ENCODE measurements around the gene PANK1. TPM values are rescaled to one million over a fixed set of nuclear protein-coding genes. Genes with fewer than 3 reads are reported as not detected.

The PANK1 gene
- total RNA-seq, 2 experiments from 2014 or later: 12.1 to 16.1 TPM

DNA sequence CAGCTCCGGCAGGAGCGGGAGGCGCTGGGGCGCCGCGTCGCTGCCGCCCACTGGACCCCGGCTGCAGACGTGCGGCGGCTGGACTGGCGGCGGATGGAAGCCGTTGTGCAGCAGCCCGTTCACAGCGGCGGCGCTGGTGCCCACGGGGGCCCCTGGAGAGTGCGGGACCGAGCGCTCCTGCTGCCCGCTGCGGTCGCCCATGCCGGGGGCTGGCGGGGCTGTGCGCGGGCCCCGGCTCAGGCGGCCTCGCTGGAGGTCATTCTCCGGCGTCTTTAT lies 413 bp downstream of the PANK1 start:
- BruUV-seq (replicated peaks): no TSS peak
- Histone ChIP-seq H3K36me3 (ENCODE audit: insufficient read depth, low read length) (peaks cover 4% of the 10 kb centered on the region; the same call in 1 of the 2 replicates), H3K4me1 (ENCODE audit: insufficient read depth, low read length, poor library complexity, severe bottlenecking) (peaks cover 32% of the 10 kb centered on the region), H3K4me2 (ENCODE audit: low read length) (peak overlapping the region; percentile 87), H3K9me3 (ENCODE audit: low read length) (no peaks in the 10 kb centered on the region), H3K9me2 (ENCODE audit: insufficient read depth, low read length) (no peaks in the 10 kb centered on the region), H4K20me1 (ENCODE audit: insufficient read depth, low read length) (peaks cover 8% of the 10 kb centered on the region; the same call in 1 of the 2 replicates), H2AFZ (ENCODE audit: low read length) (peak overlapping the region; percentile 91), H3K27ac (ENCODE audit: low read depth, low read length, poor library complexity, severe bottlenecking) (peak overlapping the region; percentile 71), H3K79me2 (ENCODE audit: insufficient read depth, low read depth, low read length) (peaks cover 37% of the 10 kb centered on the region), H3K4me3 (ENCODE audit: low read depth, low read length, poor library complexity, severe bottlenecking) (peak overlapping the region; percentile 78)
- intact Hi-C loops (cut with micrococcal nuclease; ENCODE audit: unreplicated experiment): loop anchor here (1.0 to 10.0 kb wide), 3 partner anchors 57 to 400 kb away; partner anchors contain the start of genes KIF20B and LIPA
- ChIA-PET POLR2A (interaction anchor here (1.8 to 2.6 kb wide), 2 partner anchors 19 to 57 kb away, joined by 9 to 22 read pairs; partner anchors contain the start of gene KIF20B), CTCF (ENCODE audit: unreplicated experiment) (no interaction called here)
- TF ChIP-seq EZH2phosphoT487 (IDR thresholded peaks at IDR 0.05; ENCODE audit: borderline replicate concordance, low read depth, low read length): no peak
- TF ChIP-seq, protein P1, sequence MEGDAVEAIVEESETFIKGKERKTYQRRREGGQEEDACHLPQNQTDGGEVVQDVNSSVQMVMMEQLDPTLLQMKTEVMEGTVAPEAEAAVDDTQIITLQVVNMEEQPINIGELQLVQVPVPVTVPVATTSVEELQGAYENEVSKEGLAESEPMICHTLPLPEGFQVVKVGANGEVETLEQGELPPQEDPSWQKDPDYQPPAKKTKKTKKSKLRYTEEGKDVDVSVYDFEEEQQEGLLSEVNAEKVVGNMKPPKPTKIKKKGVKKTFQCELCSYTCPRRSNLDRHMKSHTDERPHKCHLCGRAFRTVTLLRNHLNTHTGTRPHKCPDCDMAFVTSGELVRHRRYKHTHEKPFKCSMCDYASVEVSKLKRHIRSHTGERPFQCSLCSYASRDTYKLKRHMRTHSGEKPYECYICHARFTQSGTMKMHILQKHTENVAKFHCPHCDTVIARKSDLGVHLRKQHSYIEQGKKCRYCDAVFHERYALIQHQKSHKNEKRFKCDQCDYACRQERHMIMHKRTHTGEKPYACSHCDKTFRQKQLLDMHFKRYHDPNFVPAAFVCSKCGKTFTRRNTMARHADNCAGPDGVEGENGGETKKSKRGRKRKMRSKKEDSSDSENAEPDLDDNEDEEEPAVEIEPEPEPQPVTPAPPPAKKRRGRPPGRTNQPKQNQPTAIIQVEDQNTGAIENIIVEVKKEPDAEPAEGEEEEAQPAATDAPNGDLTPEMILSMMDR (conservative IDR thresholded peaks at IDR 0.05; ENCODE audit: low read length): 0 out of 2 replicates have a peak, but pooled peaks have one; percentile 20
- peak; percentile 65 for DNase-seq (ENCODE audit: low spot score)

DNA sequence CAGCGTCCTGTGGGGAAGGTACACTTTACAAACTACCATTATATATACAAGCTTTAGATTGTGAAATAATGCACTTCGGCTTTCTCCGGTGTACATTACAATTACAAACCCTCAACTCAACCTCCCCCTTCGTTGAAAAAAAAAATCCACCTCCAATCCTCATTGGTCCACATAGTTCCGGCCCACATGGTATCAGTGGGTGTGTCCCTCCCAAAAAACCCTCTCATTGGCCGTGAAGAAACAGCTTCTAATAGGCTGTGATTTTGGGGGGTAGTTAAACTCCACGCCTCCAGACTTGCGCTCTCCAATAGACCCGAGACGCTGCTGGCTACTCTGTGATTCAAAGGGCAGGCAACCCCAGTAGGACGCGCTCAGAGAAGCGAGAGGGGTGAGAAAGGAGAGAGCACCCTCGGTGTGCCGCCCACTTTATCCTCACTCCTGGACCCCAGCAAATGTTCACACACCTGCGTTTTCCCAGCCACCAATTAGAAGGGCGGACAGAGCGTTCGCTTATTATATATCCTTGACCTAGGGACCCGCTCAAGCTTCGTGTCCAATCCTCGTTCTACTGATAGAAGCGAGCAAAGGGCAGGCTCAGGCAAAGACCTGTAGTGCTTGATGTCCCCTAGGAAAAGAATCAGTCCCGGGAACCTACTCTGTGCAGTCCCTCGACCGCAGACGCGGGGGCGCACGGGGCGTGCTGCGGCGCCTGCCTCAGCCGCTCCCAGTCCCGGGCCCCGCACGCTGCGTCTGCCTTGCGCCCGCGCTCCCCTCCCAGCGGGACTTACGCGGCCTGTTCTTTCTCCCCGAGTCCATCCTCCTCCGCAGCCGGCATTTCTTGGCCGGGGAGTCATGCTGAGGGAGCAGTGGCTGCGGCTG lies 991 bp downstream of the PANK1 start:
- ChIA-PET CTCF (ENCODE audit: unreplicated experiment) (no interaction called here), POLR2A (interaction anchor here (0.6 to 2.6 kb wide), 27 partner anchors 10 to 759 kb away, joined by 3 to 22 read pairs (median 5); partner anchors contain the start of genes FAS and KIF20B)
- Histone ChIP-seq H4K20me1 (ENCODE audit: insufficient read depth, low read length) (peaks cover 8% of the 10 kb centered on the region; the same call in 1 of the 2 replicates), H2AFZ (ENCODE audit: low read length) (peak overlapping the region; percentile 91; the same call in 1 of the 2 replicates), H3K4me2 (ENCODE audit: low read length) (peak overlapping the region; percentile 87), H3K27ac (ENCODE audit: low read depth, low read length, poor library complexity, severe bottlenecking) (peak overlapping the region; percentile 71), H3K4me3 (ENCODE audit: low read depth, low read length, poor library complexity, severe bottlenecking) (peak overlapping the region; percentile 78), H3K36me3 (ENCODE audit: insufficient read depth, low read length) (peaks cover 9% of the 10 kb centered on the region; the same call in 1 of the 2 replicates), H3K79me2 (ENCODE audit: insufficient read depth, low read depth, low read length) (peaks cover 39% of the 10 kb centered on the region), H3K9me3 (ENCODE audit: low read length) (no peaks in the 10 kb centered on the region), H3K9me2 (ENCODE audit: insufficient read depth, low read length) (no peaks in the 10 kb centered on the region), H3K4me1 (ENCODE audit: insufficient read depth, low read length, poor library complexity, severe bottlenecking) (peaks cover 32% of the 10 kb centered on the region)
- no TSS peak for BruUV-seq (replicated peaks)
- TF ChIP-seq, protein P1 (conservative IDR thresholded peaks at IDR 0.05; ENCODE audit: low read length): 0 out of 2 replicates have a peak, but pooled peaks have one; percentile 32
- no peak for TF ChIP-seq EZH2phosphoT487 (IDR thresholded peaks at IDR 0.05; ENCODE audit: borderline replicate concordance, low read depth, low read length)
- intact Hi-C loops (cut with micrococcal nuclease; ENCODE audit: unreplicated experiment): loop anchor here (1.0 to 10.0 kb wide), 3 partner anchors 57 to 401 kb away; partner anchors contain the start of genes KIF20B and LIPA
- peak; percentile 96 for DNase-seq (ENCODE audit: low spot score)
